Endothelial cell of umbilical vein (primary cell): ENCODE data around the gene TPSB2. TPM values are rescaled to one million over a fixed set of nuclear protein-coding genes. Genes with fewer than 3 reads are reported as not detected.

Source experiments
- BruUV-seq: library from RNA; stranded (reverse); fragments of 400-500 nt; replicated peaks from 2 replicates; lab custom pipeline; 2021; lab: Mats Ljungman, UMichigan
- CTCF ChIA-PET: fragments of 300-600, 350-600 bp; sonication (Branson Sonifier 250); formaldehyde crosslinking; loops from one replicate; lab custom pipeline; 2021; ENCODE audit warnings: antibody characterized with exemption, inconsistent platforms; lab: Charles Lee
- POLR2A ChIA-PET: fragments of 300-600, 350-600 bp; sonication (Branson Sonifier 250); formaldehyde crosslinking; loops from one replicate; lab custom pipeline; 2021; ENCODE audit warnings: antibody characterized with exemption, inconsistent platforms; lab: Charles Lee
- DNase-seq: peaks from one replicate; pipeline ENCODE4 v3.0.0-alpha.2; 2011; ENCODE audit warnings: low read depth, low spot score
- FAIRE-seq: peaks from 2 replicates; lab custom pipeline; 2011; peaks lifted over from hg19 to GRCh38; lab: Jason Lieb, UNC
- H2AFZ ChIP-seq: 2 replicates; pipeline ENCODE4 v1.6.0; 2012; ENCODE audit warnings: low read depth, low read length, control low read depth, inconsistent platforms
- H3K27ac ChIP-seq: 2 replicates; pipeline ENCODE4 v1.5.1; 2011; ENCODE audit warnings: low read depth, mild to moderate bottlenecking, control low read depth, low read length, moderate library complexity; ENCODE audit not compliant: insufficient read depth
- H3K27me3 ChIP-seq, 2 experiments: 2 replicates each; pipeline versions ENCODE4 v1.6.0 to v1.6.1; 2011; ENCODE audit warnings: low read length in 2 of 2, mixed read lengths in 1 of 2; ENCODE audit not compliant: control insufficient read depth in 2 of 2, insufficient read depth in 2 of 2
- H3K36me3 ChIP-seq, 2 experiments: 2 replicates in 1 of 2; 3 replicates in 1 of 2; pipeline ENCODE4 v1.5.1; 2011; ENCODE audit warnings: low read length in 2 of 2, mild to moderate bottlenecking in 1 of 2, moderate library complexity in 1 of 2; ENCODE audit not compliant: control insufficient read depth in 2 of 2, insufficient read depth in 2 of 2; ENCODE audit errors: extremely low read depth in 1 of 2
- H3K4me1 ChIP-seq: 3 replicates; pipeline ENCODE4 v1.5.1; 2011; ENCODE audit warnings: mild to moderate bottlenecking, low read length; ENCODE audit not compliant: control insufficient read depth, insufficient read depth; ENCODE audit errors: extremely low read depth
- H3K4me2 ChIP-seq: 2 replicates; pipeline ENCODE4 v1.6.1; 2011; ENCODE audit warnings: low read length, control low read depth, mixed read lengths; ENCODE audit not compliant: insufficient read depth
- H3K4me3 ChIP-seq, 3 experiments: fragments of 200-600 bp in 1 of 3; sonication (generic), shearing (Covaris generic) in 1 of 3; replicated peaks in 1 of 3; 2 replicates each; pipeline ENCODE4 v1.5.1; 2011 to 2016; ENCODE audit warnings: control low read depth in 3 of 3, low read length in 3 of 3, mild to moderate bottlenecking in 2 of 3, inconsistent platforms in 1 of 3, low read depth in 1 of 3, moderate library complexity in 1 of 3; ENCODE audit not compliant: insufficient read depth in 1 of 3
- H3K79me2 ChIP-seq: 2 replicates; pipeline ENCODE4 v1.6.0; 2012; ENCODE audit warnings: low read length, inconsistent platforms; ENCODE audit not compliant: control insufficient read depth, insufficient read depth
- H3K9ac ChIP-seq: replicated peaks from 2 replicates; pipeline ENCODE3; 2011; ENCODE audit warnings: low read length, control low read depth; ENCODE audit not compliant: insufficient read depth; ENCODE audit errors: extremely low read depth
- H3K9me1 ChIP-seq: replicated peaks from 3 replicates; pipeline ENCODE4 v1.6.0; 2011; ENCODE audit warnings: mild to moderate bottlenecking, low read length; ENCODE audit not compliant: control insufficient read depth, insufficient read depth; ENCODE audit errors: extremely low read depth
- H3K9me3 ChIP-seq: replicated peaks from 2 replicates; pipeline ENCODE4 v1.5.1; 2012; ENCODE audit warnings: low read length, inconsistent platforms; ENCODE audit not compliant: control insufficient read depth, insufficient read depth
- H4K20me1 ChIP-seq: replicated peaks from 2 replicates; pipeline ENCODE3; 2011; ENCODE audit warnings: mild to moderate bottlenecking, low read length; ENCODE audit not compliant: control insufficient read depth, insufficient read depth; ENCODE audit errors: extremely low read depth
- EZH2 ChIP-seq: IDR thresholded peaks from 2 replicates; pipeline ENCODE4 v1.6.1; 2012; ENCODE audit warnings: borderline replicate concordance, low read depth, mild to moderate bottlenecking, moderate library complexity, low read length, inconsistent platforms; ENCODE audit not compliant: severe bottlenecking
- FOS ChIP-seq: IDR thresholded peaks from 2 replicates; pipeline ENCODE4 v1.6.1; 2011; ENCODE audit warnings: mild to moderate bottlenecking, low read length, moderate library complexity, borderline replicate concordance; ENCODE audit not compliant: insufficient read depth
- GATA2 ChIP-seq: IDR thresholded peaks from 2 replicates; pipeline ENCODE4 v1.7.0; 2011; ENCODE audit warnings: low read depth, mild to moderate bottlenecking, moderate library complexity, mixed read lengths, low read length; ENCODE audit not compliant: insufficient read length, insufficient read depth
- MYC ChIP-seq: IDR thresholded peaks from one replicate; pipeline ENCODE4 v1.6.1; 2011; ENCODE audit warnings: mild to moderate bottlenecking, low read depth, low read length
- POLR2A ChIP-seq: IDR thresholded peaks from 2 replicates; pipeline ENCODE4 v1.6.1; 2012; ENCODE audit warnings: low read depth, mild to moderate bottlenecking, control low read depth, low read length
- POLR2AphosphoS5 ChIP-seq: IDR thresholded peaks from 2 replicates; pipeline ENCODE4 v1.6.1; 2012; ENCODE audit warnings: low read depth, mild to moderate bottlenecking, control low read depth, low read length, moderate library complexity; ENCODE audit not compliant: insufficient read depth
- dilution Hi-C: fragments of 300-500 bp; cut with MboI; formaldehyde crosslinking; loops from one replicate; pipeline ENCODE4 v1.15.0; 2019; ENCODE audit warnings: low sequenced_read_pairs; ENCODE audit not compliant: extremely low pct_ligation_motif_present
- intact Hi-C: fragments of 100-400 bp; cut with micrococcal nuclease; formaldehyde crosslinking; loops from one replicate; pipeline ENCODE4 v1.10.0; 2022
- polyA plus RNA-seq, 4 experiments: library from polyadenylated mRNA; depleted of rRNA in 3 of 4; stranded (reverse) in 3 of 4; unstranded in 1 of 4; fragments of >200 nt; gene quantifications; 2 replicates each; pipeline versions ENCODE4 v1.2.1 to v1.2.3, GENCODE V29; 2011 to 2012; ENCODE audit warnings: missing spikeins in 1 of 4
- total RNA-seq: library from RNA; stranded (reverse); gene quantifications from 2 replicates; pipeline ENCODE4 v1.2.3, GENCODE V29; 2021
- TF ChIP-seq, protein P1 (sequence below): IDR thresholded peaks from 2 replicates; pipeline ENCODE4 v1.6.1; 2011; ENCODE audit not compliant: insufficient read depth, insufficient read length

TPSB2 gene
- total and polyA plus RNA-seq, 2 donors (not counting 3 experiments of a cell fraction or from before 2014, with no cell fraction given): not detected

GRCh38 chr16:1277151-1277598 is 47.2 kb upstream of the TPSB2 start:
- H3K9me1 ChIP-seq: no peaks in the 10 kb centered on the region
- no peaks in the 10 kb centered on the region for H3K36me3 ChIP-seq
- H3K9me3 ChIP-seq: no peaks in the 10 kb centered on the region
- BruUV-seq: no TSS peak
- ChIA-PET CTCF (no interaction called here), POLR2A (no interaction called here)
- H3K4me2 ChIP-seq: no peak overlapping the region
- dilution Hi-C loops (no loop called here), intact Hi-C loops (no loop called here)
- H3K4me3 ChIP-seq: no peak overlapping the region
- no peaks in the 10 kb centered on the region for H4K20me1 ChIP-seq
- H3K4me1 ChIP-seq: no peaks in the 10 kb centered on the region
- no peaks in the 10 kb centered on the region for H3K27me3 ChIP-seq
- no peak for FAIRE-seq
- DNase-seq: no peak
- H3K9ac ChIP-seq: no peak overlapping the region
- no peak overlapping the region for H3K27ac ChIP-seq
- no peaks in the 10 kb centered on the region for H3K79me2 ChIP-seq
- TF ChIP-seq EZH2 (no peak), POLR2A (no peak), GATA2 (no peak), MYC (no peak)
- TF ChIP-seq, protein P1, sequence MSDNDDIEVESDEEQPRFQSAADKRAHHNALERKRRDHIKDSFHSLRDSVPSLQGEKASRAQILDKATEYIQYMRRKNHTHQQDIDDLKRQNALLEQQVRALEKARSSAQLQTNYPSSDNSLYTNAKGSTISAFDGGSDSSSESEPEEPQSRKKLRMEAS: no peak
- no peak overlapping the region for H2AFZ ChIP-seq

- no peak overlapping the region for H3K4me2 ChIP-seq
- no TSS peak for BruUV-seq
- H3K9me1 ChIP-seq: no peaks in the 10 kb centered on the region
- no peaks in the 10 kb centered on the region for H3K27me3 ChIP-seq
- no peak overlapping the region for H3K9ac ChIP-seq
- H3K4me3 ChIP-seq: no peak overlapping the region
- no peaks in the 10 kb centered on the region for H3K36me3 ChIP-seq
- FAIRE-seq (no peak), DNase-seq (no peak)
- H3K9me3 ChIP-seq: no peaks in the 10 kb centered on the region
- H2AFZ ChIP-seq: no peak overlapping the region
- POLR2A ChIA-PET: no interaction called here
- H3K27ac ChIP-seq: no peak overlapping the region
- CTCF ChIA-PET: no interaction called here
- no peaks in the 10 kb centered on the region for H4K20me1 ChIP-seq
- dilution Hi-C loops (no loop called here), intact Hi-C loops (no loop called here)
- TF ChIP-seq MYC (no peak), FOS (no peak), EZH2 (no peak), POLR2AphosphoS5 (no peak), POLR2A (no peak)
- TF ChIP-seq, protein P1: no peak
- H3K79me2 ChIP-seq: no peaks in the 10 kb centered on the region
- H3K4me1 ChIP-seq: no peaks in the 10 kb centered on the region
These were observed 46.5 kb upstream of the TPSB2 start for GRCh38 chr16:1276580-1276878.
